HCT116 (cell line): ENCODE results near the gene STK24.

Source experiments
- CTCF ChIP-seq, 3 experiments: fragments of 200-600 bp in 1 of 3; sonication (generic) in 1 of 3; IDR thresholded peaks in 2 of 3; conservative IDR thresholded peaks in 1 of 3; 2 replicates each; pipeline ENCODE4 v1.5.1; 2012 to 2017; ENCODE audit warnings: low read depth in 2 of 3, low read length in 2 of 3, antibody characterized with exemption in 1 of 3, borderline replicate concordance in 1 of 3, control low read depth in 1 of 3, mild to moderate bottlenecking in 1 of 3, mixed read lengths in 1 of 3, mixed run types in 1 of 3, moderate library complexity in 1 of 3; ENCODE audit not compliant: insufficient read depth in 1 of 3
- ELF1 ChIP-seq: IDR thresholded peaks from 2 replicates; pipeline ENCODE4 v1.6.1; 2012; ENCODE audit warnings: low read depth, borderline replicate concordance
- JUND ChIP-seq: IDR thresholded peaks from 2 replicates; pipeline ENCODE4 v1.6.1; 2012
- MAX ChIP-seq: IDR thresholded peaks from 2 replicates; pipeline ENCODE4 v1.6.1; 2012
- POLR2A ChIP-seq: IDR thresholded peaks from 2 replicates; pipeline ENCODE4 v1.7.0; 2011; ENCODE audit warnings: borderline replicate concordance; ENCODE audit not compliant: insufficient read depth, insufficient read length; ENCODE audit errors: extremely low read depth
- POLR2AphosphoS5 ChIP-seq: IDR thresholded peaks from 2 replicates; pipeline ENCODE4 v1.6.1; 2011; ENCODE audit warnings: mild to moderate bottlenecking, low read depth, low read length, moderate library complexity
- REST ChIP-seq: IDR thresholded peaks from 2 replicates; pipeline ENCODE4 v1.6.1; 2012; ENCODE audit warnings: low read depth
- YY1 ChIP-seq: IDR thresholded peaks from 2 replicates; pipeline ENCODE4 v1.6.1; 2011; ENCODE audit warnings: low read length, low read depth, moderate library complexity, mild to moderate bottlenecking; ENCODE audit not compliant: insufficient replicate concordance; ENCODE audit errors: extremely low read depth
- ZNF274 ChIP-seq: fragments of 200-500 bp; sonication (Bioruptor generic); IDR thresholded peaks from 2 replicates; pipeline ENCODE4 v1.6.1; 2014; ENCODE audit warnings: mild to moderate bottlenecking, low read depth, low read length, inconsistent platforms

- no peak for TF ChIP-seq YY1
- TF ChIP-seq ZNF274, result no peak
- no peak for TF ChIP-seq POLR2AphosphoS5
- no peak for TF ChIP-seq CTCF (IDR thresholded peaks at IDR 0.05 in 2 of 3, conservative IDR thresholded peaks at IDR 0.05 in 1 of 3; ENCODE audit: borderline replicate concordance in 1 of 3, insufficient read depth in 1 of 3, low read depth in 2 of 3, low read length in 2 of 3)
- no peak for TF ChIP-seq REST
- TF ChIP-seq POLR2A, result no peak
- TF ChIP-seq MAX, result no peak
- no peak for TF ChIP-seq JUND
- TF ChIP-seq ELF1, result no peak
These were observed 27.7 kb downstream of the STK24 start for GRCh38 chr13:98549006-98549727.
